Testis (tissue), 3 donors: ENCODE measurements around the gene DPH5. TPM values are rescaled to one million over a fixed set of nuclear protein-coding genes. Genes with fewer than 3 reads are reported as not detected.

Source experiments
- DNase-seq: peaks from one replicate; pipeline ENCODE4 v3.0.0-alpha.2; 2019
- H3K27ac ChIP-seq, 2 donors: fragments of 200-600 bp; sonication (generic); one replicate each; pipeline ENCODE4 v1.5.1; 2019
- H3K27me3 ChIP-seq: fragments of 200-600 bp; sonication (generic); one replicate; pipeline ENCODE4 v1.5.1; 2019
- H3K36me3 ChIP-seq: fragments of 200-600 bp; sonication (generic); one replicate; pipeline ENCODE4 v1.5.1; 2017; ENCODE audit warnings: low read depth; ENCODE audit errors: missing control alignments
- H3K4me1 ChIP-seq: fragments of 200-600 bp; sonication (generic); one replicate; pipeline ENCODE4 v1.5.1; 2019
- H3K4me3 ChIP-seq, 2 donors: fragments of 200-600 bp; sonication (generic); one replicate each; pipeline ENCODE4 v1.5.1; 2017 to 2019
- H3K9me3 ChIP-seq: fragments of 200-600 bp; sonication (generic); one replicate; pipeline ENCODE4 v1.5.1; 2017
- CTCF ChIP-seq, 3 experiments: fragments of 450-650 bp in 2 of 3; fragments of 200-600 bp in 1 of 3; sonication (generic) in 1 of 3; IDR thresholded peaks; one replicate each; pipeline ENCODE4 v1.5.1; 2016 to 2019; ENCODE audit warnings: antibody characterized with exemption in 3 of 3, mild to moderate bottlenecking in 2 of 3, moderate library complexity in 1 of 3
- POLR2A ChIP-seq: fragments of 450-650 bp; IDR thresholded peaks from one replicate; pipeline ENCODE4 v1.6.1; 2017; ENCODE audit warnings: antibody characterized with exemption, mild to moderate bottlenecking, moderate library complexity
- WGBS, 2 donors: methylation state at CpG; one replicate each; pipeline ENCODE4 v1.1.5; 2018; 5-methylcytosine and 5-hydroxymethylcytosine counted together
- intact Hi-C: fragments of 100-400 bp; cut with DNase I; formaldehyde crosslinking; loops from one replicate; pipeline ENCODE4 v1.15.1; 2023; ENCODE audit warnings: low total_unique reads
- polyA plus RNA-seq: library from polyadenylated mRNA; stranded (reverse); fragments of 350-450 nt; fragmentation: Illumina TruSeq; extraction: RNeasy Lipid Tissue Mini Kit (QIAGEN cat#74804); gene quantifications from one replicate; pipeline ENCODE4 v1.2.3, GENCODE V29; 2014; ENCODE audit warnings: low read depth, low replicate concordance; ENCODE audit not compliant: insufficient read depth
- total RNA-seq, 2 donors: library from RNA; depleted of rRNA; stranded (reverse); fragments of >200 nt; gene quantifications; one replicate each; pipeline ENCODE4 v1.2.3, GENCODE V29; 2016

DPH5 gene
- total and polyA plus RNA-seq, 3 donors from 2014 or later = 18.2 to 26.9 (median 25.2) TPM

- Histone ChIP-seq H3K4me3 (no peak overlapping the region), H3K9me3 (no peaks in the 10 kb centered on the region), H3K36me3 (no peaks in the 10 kb centered on the region), H3K4me1 (no peaks in the 10 kb centered on the region), H3K27ac (no peak overlapping the region), H3K27me3 (no peaks in the 10 kb centered on the region)
- DNase-seq = no peak
- TF ChIP-seq POLR2A = no peak
- TF ChIP-seq CTCF (IDR thresholded peaks at IDR 0.05) = no peak
- intact Hi-C loops = no loop called here
Measured at GRCh38 chr1:101055623-101056022, 30.0 kb upstream of the DPH5 start.

- H3K27ac ChIP-seq = no peak overlapping the region
- WGBS, 2 donors = 66 to 69% methylated on average over 3 of the region's 3 CpGs
- no peak for TF ChIP-seq CTCF (IDR thresholded peaks at IDR 0.05)
- TF ChIP-seq POLR2A = no peak
- intact Hi-C loops = no loop called here
- no peak overlapping the region for H3K4me3 ChIP-seq
- H3K9me3 ChIP-seq = no peaks in the 10 kb centered on the region
- no peaks in the 10 kb centered on the region for H3K27me3 ChIP-seq
- no peak for DNase-seq
- no peaks in the 10 kb centered on the region for H3K4me1 ChIP-seq
- H3K36me3 ChIP-seq = no peaks in the 10 kb centered on the region
Measured at GRCh38 chr1:101051688-101052638, 26.4 kb upstream of the DPH5 start.

GRCh38 chr1:101050869-101051268, 25.3 kb upstream of the DPH5 start:
- WGBS, 2 donors = 92 to 98% methylated on average over 2 of the region's 2 CpGs
- Histone ChIP-seq H3K4me3 (no peak overlapping the region), H3K27me3 (no peaks in the 10 kb centered on the region), H3K4me1 (no peaks in the 10 kb centered on the region), H3K27ac (no peak overlapping the region), H3K9me3 (no peaks in the 10 kb centered on the region), H3K36me3 (no peaks in the 10 kb centered on the region)
- TF ChIP-seq CTCF (IDR thresholded peaks at IDR 0.05) = no peak
- no peak for TF ChIP-seq POLR2A
- DNase-seq = no peak
- intact Hi-C loops = no loop called here

GRCh38 chr1:101044749-101045148, 19.2 kb upstream of the DPH5 start:
- Histone ChIP-seq H3K4me3 (no peak overlapping the region), H3K9me3 (no peaks in the 10 kb centered on the region), H3K27ac (no peak overlapping the region), H3K4me1 (no peaks in the 10 kb centered on the region), H3K27me3 (no peaks in the 10 kb centered on the region), H3K36me3 (no peaks in the 10 kb centered on the region)
- no peak for DNase-seq
- TF ChIP-seq POLR2A = no peak
- TF ChIP-seq CTCF (IDR thresholded peaks at IDR 0.05) = no peak
- intact Hi-C loops = no loop called here

GRCh38 chr1:101044259-101044658, 18.7 kb upstream of the DPH5 start:
- Histone ChIP-seq H3K9me3 (no peaks in the 10 kb centered on the region), H3K4me1 (no peaks in the 10 kb centered on the region), H3K4me3 (no peak overlapping the region), H3K36me3 (no peaks in the 10 kb centered on the region), H3K27me3 (no peaks in the 10 kb centered on the region), H3K27ac (no peak overlapping the region)
- TF ChIP-seq CTCF (IDR thresholded peaks at IDR 0.05) (no peak), POLR2A (no peak)
- DNase-seq = no peak
- intact Hi-C loops = no loop called here
